Peyer's patch (tissue), 4 donors: ENCODE data around the gene INSRR.

ENCODE experiments used
- POLR2A ChIP-seq, 2 donors: fragments of 450-650 bp; IDR thresholded peaks; one replicate each; pipeline ENCODE4 v1.5.1; 2017; ENCODE audit warnings: antibody characterized with exemption in 2 of 2, mild to moderate bottlenecking in 2 of 2, moderate library complexity in 2 of 2
- TF ChIP-seq, protein P1 (sequence below), 6 experiments: fragments of 450-650 bp in 4 of 6; fragments of 200-600 bp in 2 of 6; sonication (generic) in 1 of 6; IDR thresholded peaks; one replicate each; pipeline ENCODE4 v1.5.1; 2017 to 2019; ENCODE audit warnings: antibody characterized with exemption in 6 of 6, mild to moderate bottlenecking in 3 of 6, moderate library complexity in 1 of 6

GRCh38 chr1:156812293-156812990 is 46.5 kb downstream of the INSRR start:
- TF ChIP-seq, protein P1, sequence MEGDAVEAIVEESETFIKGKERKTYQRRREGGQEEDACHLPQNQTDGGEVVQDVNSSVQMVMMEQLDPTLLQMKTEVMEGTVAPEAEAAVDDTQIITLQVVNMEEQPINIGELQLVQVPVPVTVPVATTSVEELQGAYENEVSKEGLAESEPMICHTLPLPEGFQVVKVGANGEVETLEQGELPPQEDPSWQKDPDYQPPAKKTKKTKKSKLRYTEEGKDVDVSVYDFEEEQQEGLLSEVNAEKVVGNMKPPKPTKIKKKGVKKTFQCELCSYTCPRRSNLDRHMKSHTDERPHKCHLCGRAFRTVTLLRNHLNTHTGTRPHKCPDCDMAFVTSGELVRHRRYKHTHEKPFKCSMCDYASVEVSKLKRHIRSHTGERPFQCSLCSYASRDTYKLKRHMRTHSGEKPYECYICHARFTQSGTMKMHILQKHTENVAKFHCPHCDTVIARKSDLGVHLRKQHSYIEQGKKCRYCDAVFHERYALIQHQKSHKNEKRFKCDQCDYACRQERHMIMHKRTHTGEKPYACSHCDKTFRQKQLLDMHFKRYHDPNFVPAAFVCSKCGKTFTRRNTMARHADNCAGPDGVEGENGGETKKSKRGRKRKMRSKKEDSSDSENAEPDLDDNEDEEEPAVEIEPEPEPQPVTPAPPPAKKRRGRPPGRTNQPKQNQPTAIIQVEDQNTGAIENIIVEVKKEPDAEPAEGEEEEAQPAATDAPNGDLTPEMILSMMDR (IDR thresholded peaks at IDR 0.05), result no peak
- no peak for TF ChIP-seq POLR2A (IDR thresholded peaks at IDR 0.05)
